NCI-H526 treated with DMSO at 0.1 percent for 48 hours (cell line): ENCODE data around the gene OSER1.

Experiments
- DNase-seq: peaks from one replicate; lab custom pipeline; 2025; lab: John Stamatoyannopoulos, UW

The OSER1 gene

GRCh38 chr20:44224637-44225036 is 14.1 kb upstream of the OSER1 start:
- DNase-seq: no peak

GRCh38 chr20:44223721-44224120 is 13.2 kb upstream of the OSER1 start:
- DNase-seq: no peak

- no peak for DNase-seq
Observed at GRCh38 chr20:44222633-44223368, 12.2 kb upstream of the OSER1 start.

GRCh38 chr20:44222027-44222426 is 11.5 kb upstream of the OSER1 start:
- no peak for DNase-seq

- DNase-seq: no peak
Observed at GRCh38 chr20:44221368-44221954, 10.9 kb upstream of the OSER1 start.

- DNase-seq: no peak
Observed at GRCh38 chr20:44219791-44220190, 9.2 kb upstream of the OSER1 start.

GRCh38 chr20:44219170-44219730 is 8.7 kb upstream of the OSER1 start:
- DNase-seq: no peak

GRCh38 chr20:44218446-44218845 is 7.9 kb upstream of the OSER1 start:
- no peak for DNase-seq

- peak; percentile 42 for DNase-seq
Observed at GRCh38 chr20:44217342-44218092, 6.9 kb upstream of the OSER1 start.

GRCh38 chr20:44215125-44215524 is 4.6 kb upstream of the OSER1 start:
- DNase-seq: peak; percentile 39

- DNase-seq: no peak
Observed at GRCh38 chr20:44212792-44213191, 2.2 kb upstream of the OSER1 start.

- DNase-seq: no peak
Observed at GRCh38 chr20:44211177-44212039, 837 bp upstream of the OSER1 start.

GRCh38 chr20:44209686-44210405 is 725 bp downstream of the OSER1 start:
- DNase-seq: no peak

GRCh38 chr20:44208770-44209169 is 1.8 kb downstream of the OSER1 start:
- DNase-seq: no peak

- no peak for DNase-seq
Observed at GRCh38 chr20:44208165-44208564, 2.4 kb downstream of the OSER1 start.

GRCh38 chr20:44207126-44207723 is 3.3 kb downstream of the OSER1 start:
- DNase-seq: no peak

- no peak for DNase-seq
Observed at GRCh38 chr20:44206132-44206531, 4.4 kb downstream of the OSER1 start.

GRCh38 chr20:44204832-44205215 is 5.7 kb downstream of the OSER1 start:
- DNase-seq: no peak

- DNase-seq: no peak
Observed at GRCh38 chr20:44204156-44204831, 6.3 kb downstream of the OSER1 start.

- no peak for DNase-seq
Observed at GRCh38 chr20:44203161-44203560, 7.4 kb downstream of the OSER1 start.
